Neural cell (in vitro differentiated cells): ENCODE data around the gene WASF3. TPM values are rescaled to one million over a fixed set of nuclear protein-coding genes. Genes with fewer than 3 reads are reported as not detected.

Experiments used
- H2AFZ ChIP-seq: fragments of 200-600, 300-800 bp; sonication (generic), shearing (Covaris generic); 2 replicates; pipeline ENCODE4 v1.6.0; 2014; ENCODE audit warnings: low read depth, mild to moderate bottlenecking, antibody characterized with exemption, low read length, moderate library complexity
- H3F3A ChIP-seq: fragments of 200-600 bp; shearing (Covaris generic); 2 replicates; pipeline ENCODE4 v1.6.1; 2016; ENCODE audit warnings: mild to moderate bottlenecking, moderate library complexity, mixed read lengths, antibody characterized with exemption, low read length; ENCODE audit not compliant: insufficient read depth, poor library complexity, severe bottlenecking
- H3K27ac ChIP-seq: fragments of 200-600, 300-800 bp; sonication (generic), shearing (Covaris generic); 2 replicates; pipeline ENCODE4 v1.5.1; 2014; ENCODE audit warnings: mild to moderate bottlenecking, low read length, moderate library complexity
- H3K27me3 ChIP-seq: fragments of 300-800, 200-600 bp; sonication (generic), shearing (Covaris generic); 2 replicates; pipeline ENCODE4 v1.6.0; 2014; ENCODE audit warnings: mild to moderate bottlenecking, low read depth, low read length, moderate library complexity; ENCODE audit not compliant: insufficient read depth
- H3K36me3 ChIP-seq: fragments of 300-800, 200-600 bp; sonication (generic), shearing (Covaris generic); 2 replicates; pipeline ENCODE4 v1.5.1; 2014; ENCODE audit warnings: mild to moderate bottlenecking, antibody characterized with exemption, low read length, moderate library complexity; ENCODE audit not compliant: insufficient read depth
- H3K4me2 ChIP-seq: fragments of 300-800, 200-600 bp; sonication (generic), shearing (Covaris generic); 2 replicates; pipeline ENCODE4 v1.6.0; 2014; ENCODE audit warnings: mild to moderate bottlenecking, low read length
- H3K4me3 ChIP-seq: fragments of 300-800, 200-600 bp; sonication (generic), shearing (Covaris generic); 2 replicates; pipeline ENCODE4 v1.5.1; 2014; ENCODE audit warnings: mild to moderate bottlenecking, low read length, moderate library complexity
- H3K79me2 ChIP-seq: fragments of 200-600 bp; shearing (Covaris generic); replicated peaks from 2 replicates; pipeline ENCODE4 v1.6.0; 2014; ENCODE audit warnings: mild to moderate bottlenecking, low read length, moderate library complexity; ENCODE audit not compliant: insufficient read depth
- H3K9ac ChIP-seq: fragments of 300-800, 200-600 bp; sonication (generic), shearing (Covaris generic); 2 replicates; pipeline ENCODE4 v1.6.1; 2016; ENCODE audit warnings: mild to moderate bottlenecking, low read length, mixed read lengths
- H3K9me2 ChIP-seq: fragments of 200-600 bp; shearing (Covaris generic); 2 replicates; pipeline ENCODE4 v1.6.1; 2016; ENCODE audit warnings: mild to moderate bottlenecking, low read length, mixed read lengths; ENCODE audit not compliant: insufficient read depth
- H3K9me3 ChIP-seq: fragments of 200-600, 300-800 bp; sonication (generic), shearing (Covaris generic); 2 replicates; pipeline ENCODE4 v1.6.1; 2016; ENCODE audit warnings: mild to moderate bottlenecking, mixed run types, low read length, moderate library complexity, mixed read lengths
- H4K20me1 ChIP-seq: fragments of 200-600 bp; shearing (Covaris generic); 2 replicates; pipeline ENCODE4 v1.6.1; 2016; ENCODE audit warnings: mild to moderate bottlenecking, mixed run types; ENCODE audit not compliant: insufficient read depth
- EP300 ChIP-seq: fragments of 450-650 bp; conservative IDR thresholded peaks from 2 replicates; pipeline ENCODE4 v1.6.1; 2014; ENCODE audit warnings: antibody characterized with exemption, mild to moderate bottlenecking, moderate library complexity; ENCODE audit not compliant: poor library complexity, severe bottlenecking
- EZH2 ChIP-seq: fragments of 200-600, 300-800 bp; shearing (Covaris generic), sonication (generic); IDR thresholded peaks from 2 replicates; pipeline ENCODE4 v1.6.1; 2014; ENCODE audit warnings: antibody characterized with exemption, low read length, borderline replicate concordance, mild to moderate bottlenecking; ENCODE audit not compliant: insufficient read depth, poor library complexity, severe bottlenecking
- MXI1 ChIP-seq: fragments of 450-650 bp; conservative IDR thresholded peaks from 2 replicates; pipeline ENCODE4 v1.6.1; 2014; ENCODE audit warnings: antibody characterized with exemption, mild to moderate bottlenecking; ENCODE audit not compliant: poor library complexity, severe bottlenecking
- POLR2AphosphoS5 ChIP-seq: IDR thresholded peaks from 2 replicates; pipeline ENCODE4 v1.6.1; 2012
- RAD21 ChIP-seq: fragments of 450-650 bp; conservative IDR thresholded peaks from 2 replicates; pipeline ENCODE4 v1.6.1; 2014; ENCODE audit warnings: antibody characterized with exemption, mild to moderate bottlenecking, moderate library complexity
- REST ChIP-seq: IDR thresholded peaks from 2 replicates; pipeline ENCODE4 v1.6.1; 2012; ENCODE audit warnings: borderline replicate concordance
- SMC3 ChIP-seq: fragments of 450-650 bp; conservative IDR thresholded peaks from 2 replicates; pipeline ENCODE4 v1.6.1; 2014; ENCODE audit warnings: antibody characterized with exemption, mild to moderate bottlenecking, moderate library complexity; ENCODE audit not compliant: poor library complexity
- TAF1 ChIP-seq: IDR thresholded peaks from 2 replicates; pipeline ENCODE4 v1.6.1; 2012; ENCODE audit warnings: low read depth
- polyA plus RNA-seq: library from polyadenylated mRNA; depleted of rRNA; stranded (reverse); fragments of >200 nt; gene quantifications from 2 replicates; pipeline ENCODE4 v1.2.3, GENCODE V29; 2014
- TF ChIP-seq, protein P1 (sequence below): fragments of 450-650 bp; IDR thresholded peaks from 2 replicates; pipeline ENCODE4 v1.5.1; 2014; ENCODE audit warnings: antibody characterized with exemption, mild to moderate bottlenecking, moderate library complexity; ENCODE audit not compliant: poor library complexity, severe bottlenecking

The WASF3 gene
- polyA plus RNA-seq, 1 donor from 2014 or later: 44.5 TPM

DNA sequence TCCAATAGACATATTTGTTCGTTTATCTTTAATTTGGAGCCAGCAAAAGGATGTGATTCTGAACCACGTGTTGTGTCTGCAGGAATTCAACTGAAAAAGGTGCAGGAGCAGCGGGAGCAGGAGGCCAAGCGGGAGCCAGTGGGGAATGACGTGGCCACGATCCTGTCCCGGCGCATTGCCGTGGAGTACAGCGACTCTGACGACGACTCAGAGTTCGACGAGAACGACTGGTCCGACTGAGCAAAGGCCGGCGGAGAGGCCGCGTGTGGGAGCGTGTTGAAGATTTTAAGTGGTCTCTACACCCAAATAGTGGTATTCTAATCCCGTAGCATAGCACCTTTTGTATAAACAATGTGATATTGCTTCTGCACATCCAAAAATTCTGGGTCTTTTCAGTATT lies 128.1 kb downstream of the WASF3 start:
- Histone ChIP-seq H3K9ac (no peak overlapping the region), H3K9me2 (no peaks in the 10 kb centered on the region), H2AFZ (no peak overlapping the region), H3K4me2 (no peak overlapping the region), H3K4me3 (no peak overlapping the region), H3K79me2 (no peaks in the 10 kb centered on the region), H3K27me3 (no peaks in the 10 kb centered on the region), H3K36me3 (peaks cover 7% of the 10 kb centered on the region), H3K9me3 (peaks cover 6% of the 10 kb centered on the region), H3K27ac (no peak overlapping the region), H4K20me1 (no peaks in the 10 kb centered on the region), H3F3A (no peaks in the 10 kb centered on the region)
- TF ChIP-seq TAF1 (no peak), EZH2 (no peak), POLR2AphosphoS5 (no peak), SMC3 (no peak), EP300 (no peak), MXI1 (no peak), REST (no peak), RAD21 (no peak)
- TF ChIP-seq, protein P1, sequence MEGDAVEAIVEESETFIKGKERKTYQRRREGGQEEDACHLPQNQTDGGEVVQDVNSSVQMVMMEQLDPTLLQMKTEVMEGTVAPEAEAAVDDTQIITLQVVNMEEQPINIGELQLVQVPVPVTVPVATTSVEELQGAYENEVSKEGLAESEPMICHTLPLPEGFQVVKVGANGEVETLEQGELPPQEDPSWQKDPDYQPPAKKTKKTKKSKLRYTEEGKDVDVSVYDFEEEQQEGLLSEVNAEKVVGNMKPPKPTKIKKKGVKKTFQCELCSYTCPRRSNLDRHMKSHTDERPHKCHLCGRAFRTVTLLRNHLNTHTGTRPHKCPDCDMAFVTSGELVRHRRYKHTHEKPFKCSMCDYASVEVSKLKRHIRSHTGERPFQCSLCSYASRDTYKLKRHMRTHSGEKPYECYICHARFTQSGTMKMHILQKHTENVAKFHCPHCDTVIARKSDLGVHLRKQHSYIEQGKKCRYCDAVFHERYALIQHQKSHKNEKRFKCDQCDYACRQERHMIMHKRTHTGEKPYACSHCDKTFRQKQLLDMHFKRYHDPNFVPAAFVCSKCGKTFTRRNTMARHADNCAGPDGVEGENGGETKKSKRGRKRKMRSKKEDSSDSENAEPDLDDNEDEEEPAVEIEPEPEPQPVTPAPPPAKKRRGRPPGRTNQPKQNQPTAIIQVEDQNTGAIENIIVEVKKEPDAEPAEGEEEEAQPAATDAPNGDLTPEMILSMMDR: no peak

- no peak overlapping the region for H2AFZ ChIP-seq
- H4K20me1 ChIP-seq: no peaks in the 10 kb centered on the region
- H3K79me2 ChIP-seq: no peaks in the 10 kb centered on the region
- H3F3A ChIP-seq: no peaks in the 10 kb centered on the region
- TF ChIP-seq SMC3 (no peak), RAD21 (no peak)
- H3K9ac ChIP-seq: no peak overlapping the region
- peaks cover 6% of the 10 kb centered on the region for H3K9me3 ChIP-seq
- no peak overlapping the region for H3K4me3 ChIP-seq
- H3K9me2 ChIP-seq: no peaks in the 10 kb centered on the region
- peaks cover 7% of the 10 kb centered on the region for H3K36me3 ChIP-seq
- no peaks in the 10 kb centered on the region for H3K27me3 ChIP-seq
- no peak overlapping the region for H3K27ac ChIP-seq
- no peak overlapping the region for H3K4me2 ChIP-seq
Measured at GRCh38 chr13:26686285-26686684, 128.8 kb downstream of the WASF3 start.

DNA sequence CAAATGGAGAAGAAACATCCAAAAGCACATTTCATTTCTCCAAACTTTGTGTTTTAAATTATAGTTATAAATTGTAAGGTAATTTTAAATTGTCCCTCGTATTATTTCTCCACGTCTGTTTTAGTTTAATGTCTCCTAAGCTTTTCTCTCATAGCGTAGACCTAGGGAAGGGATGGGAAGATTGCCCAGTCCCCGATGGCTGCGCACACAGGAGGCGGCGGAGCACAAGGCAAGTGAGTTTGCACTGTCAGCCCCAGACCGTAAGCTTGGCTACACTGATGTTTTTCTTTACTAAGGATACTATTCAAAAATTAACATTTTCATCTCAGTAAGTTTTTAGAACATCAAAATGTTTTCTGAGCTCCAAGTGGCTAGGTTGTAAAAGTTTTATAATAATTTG lies 130.8 kb downstream of the WASF3 start:
- Histone ChIP-seq H3K36me3 (peaks cover 7% of the 10 kb centered on the region), H3K4me2 (no peak overlapping the region), H3K79me2 (no peaks in the 10 kb centered on the region), H3K27me3 (no peaks in the 10 kb centered on the region), H3K9ac (no peak overlapping the region), H3K4me3 (no peak overlapping the region), H2AFZ (no peak overlapping the region), H3F3A (no peaks in the 10 kb centered on the region), H4K20me1 (no peaks in the 10 kb centered on the region), H3K9me3 (peaks cover 6% of the 10 kb centered on the region), H3K9me2 (no peaks in the 10 kb centered on the region), H3K27ac (no peak overlapping the region)
- no peak for TF ChIP-seq RAD21
- no peak for TF ChIP-seq POLR2AphosphoS5
- no peak for TF ChIP-seq EP300
- TF ChIP-seq EZH2: no peak
- TF ChIP-seq REST: no peak
- TF ChIP-seq, protein P1: no peak
- TF ChIP-seq SMC3: no peak
- no peak for TF ChIP-seq TAF1
- TF ChIP-seq MXI1: no peak
